ENCODE results near the gene BLOC1S2. TPM values are rescaled to one million over a fixed set of nuclear protein-coding genes. Genes with fewer than 3 reads are reported as not detected.
"Not testable (repeated sequence)": the region's sequence is repeated elsewhere in the genome, so short reads cannot be mapped to it uniquely, and the experiment has no call there.

Gene BLOC1S2
- total and polyA plus RNA-seq, 2 donors from 2014 or later: 31.8 to 56.3 TPM

- Histone ChIP-seq H3K36me3 (ENCODE audit: control insufficient read depth in 2 of 3, insufficient read depth in 3 of 3, low read length in 3 of 3) (no peaks in the 10 kb centered on the region), H3K27ac (ENCODE audit: low read depth in 2 of 2, low read length in 2 of 2) (no peak overlapping the region), H3K4me3 (ENCODE audit: low read length in 3 of 3) (no peak overlapping the region), H3K9ac (ENCODE audit: low read length in 3 of 3) (no peak overlapping the region), H3K27me3 (ENCODE audit: control insufficient read depth, insufficient read depth, low read length) (no peaks in the 10 kb centered on the region), H3K4me1 (ENCODE audit: control insufficient read depth in 2 of 3, insufficient read depth in 2 of 3, low read depth in 1 of 3, low read length in 3 of 3) (peaks cover 0 to 6% (median 5%) of the 10 kb centered on the region in 3 donors), H3K9me3 (ENCODE audit: control insufficient read depth in 2 of 3, insufficient read depth in 1 of 3, low read length in 3 of 3) (no peaks in the 10 kb centered on the region)
- TF ChIP-seq CTCF (IDR thresholded peaks at IDR 0.05; ENCODE audit: borderline replicate concordance, extremely low read depth, insufficient read depth): no peak
- FAIRE-seq: no peak
- DNase-seq: no peak
- intact Hi-C loops (cut with DNase I): no loop called here
These were observed 4.9 kb upstream of the BLOC1S2 start for GRCh38 chr10:100291356-100291755.

GRCh38 chr10:100289641-100290040 lies 3.2 kb upstream of the BLOC1S2 start:
- TF ChIP-seq CTCF (IDR thresholded peaks at IDR 0.05; ENCODE audit: borderline replicate concordance, extremely low read depth, insufficient read depth): no peak
- intact Hi-C loops (cut with DNase I): no loop called here

GRCh38 chr10:100288196-100288595 lies 1.7 kb upstream of the BLOC1S2 start:
- DNase-seq: no peak
- Histone ChIP-seq H3K36me3 (ENCODE audit: control insufficient read depth in 2 of 3, insufficient read depth in 3 of 3, low read length in 3 of 3) (no peaks in the 10 kb centered on the region), H3K9me3 (ENCODE audit: control insufficient read depth in 2 of 3, insufficient read depth in 1 of 3, low read length in 3 of 3) (no peaks in the 10 kb centered on the region), H3K9ac (ENCODE audit: low read length in 3 of 3) (no peak overlapping the region), H3K27me3 (ENCODE audit: control insufficient read depth, insufficient read depth, low read length) (no peaks in the 10 kb centered on the region), H3K4me3 (ENCODE audit: low read length in 3 of 3) (no peak overlapping the region), H3K27ac (ENCODE audit: low read depth in 2 of 2, low read length in 2 of 2) (no peak overlapping the region), H3K4me1 (ENCODE audit: control insufficient read depth in 2 of 3, insufficient read depth in 2 of 3, low read depth in 1 of 3, low read length in 3 of 3) (peaks cover 5 to 15% (median 7%) of the 10 kb centered on the region in 3 donors)
- no peak for FAIRE-seq
- TF ChIP-seq CTCF (IDR thresholded peaks at IDR 0.05; ENCODE audit: borderline replicate concordance, extremely low read depth, insufficient read depth): no peak
- intact Hi-C loops (cut with DNase I): no loop called here

More at GRCh38 chr10:100289641-100290040, 3.2 kb upstream of the BLOC1S2 start:
- Histone ChIP-seq H3K27ac (ENCODE audit: low read depth in 2 of 2, low read length in 2 of 2) (no peak overlapping the region), H3K4me1 (ENCODE audit: control insufficient read depth in 2 of 3, insufficient read depth in 2 of 3, low read depth in 1 of 3, low read length in 3 of 3) (peaks cover 5 to 15% (median 7%) of the 10 kb centered on the region in 3 donors), H3K27me3 (ENCODE audit: control insufficient read depth, insufficient read depth, low read length) (no peaks in the 10 kb centered on the region), H3K4me3 (ENCODE audit: low read length in 3 of 3) (no peak overlapping the region), H3K9ac (ENCODE audit: low read length in 3 of 3) (no peak overlapping the region), H3K9me3 (ENCODE audit: control insufficient read depth in 2 of 3, insufficient read depth in 1 of 3, low read length in 3 of 3) (no peaks in the 10 kb centered on the region), H3K36me3 (ENCODE audit: control insufficient read depth in 2 of 3, insufficient read depth in 3 of 3, low read length in 3 of 3) (no peaks in the 10 kb centered on the region)
- DNase-seq: no peak
- FAIRE-seq: no peak

GRCh38 chr10:100287756-100288155 lies 1.3 kb upstream of the BLOC1S2 start:
- H3K4me3 ChIP-seq (ENCODE audit: low read length in 3 of 3): no peak overlapping the region

GRCh38 chr10:100285326-100285725 lies 1.2 kb downstream of the BLOC1S2 start:
- DNase-seq; H3K9me3 ChIP-seq (ENCODE audit: control insufficient read depth in 2 of 3, insufficient read depth in 1 of 3, low read length in 3 of 3); H3K27me3 ChIP-seq (ENCODE audit: control insufficient read depth, insufficient read depth, low read length); intact Hi-C loops (cut with DNase I); H3K27ac ChIP-seq (ENCODE audit: low read depth in 2 of 2, low read length in 2 of 2); FAIRE-seq; H3K36me3 ChIP-seq (ENCODE audit: control insufficient read depth in 2 of 3, insufficient read depth in 3 of 3, low read length in 3 of 3): not testable (repeated sequence)
- Histone ChIP-seq H3K9ac (ENCODE audit: low read length in 3 of 3) (peak overlapping the region in 2 of 3 donors; percentile 87 to 94), H3K4me1 (ENCODE audit: control insufficient read depth in 2 of 3, insufficient read depth in 2 of 3, low read depth in 1 of 3, low read length in 3 of 3) (peaks cover 5 to 15% (median 7%) of the 10 kb centered on the region in 3 donors), H3K4me3 (ENCODE audit: low read length in 3 of 3) (peak overlapping the region; percentile 89 to 99 (median 99))

More at GRCh38 chr10:100287756-100288155, 1.3 kb upstream of the BLOC1S2 start:
- peaks cover 5 to 15% (median 7%) of the 10 kb centered on the region in 3 donors for H3K4me1 ChIP-seq (ENCODE audit: control insufficient read depth in 2 of 3, insufficient read depth in 2 of 3, low read depth in 1 of 3, low read length in 3 of 3)
- DNase-seq (no peak), FAIRE-seq (no peak)
- TF ChIP-seq CTCF (IDR thresholded peaks at IDR 0.05; ENCODE audit: borderline replicate concordance, extremely low read depth, insufficient read depth): no peak
- no peaks in the 10 kb centered on the region for H3K36me3 ChIP-seq (ENCODE audit: control insufficient read depth in 2 of 3, insufficient read depth in 3 of 3, low read length in 3 of 3)
- H3K9me3 ChIP-seq (ENCODE audit: control insufficient read depth in 2 of 3, insufficient read depth in 1 of 3, low read length in 3 of 3): no peaks in the 10 kb centered on the region
- no peak overlapping the region for H3K9ac ChIP-seq (ENCODE audit: low read length in 3 of 3)
- no peak overlapping the region for H3K27ac ChIP-seq (ENCODE audit: low read depth in 2 of 2, low read length in 2 of 2)
- H3K27me3 ChIP-seq (ENCODE audit: control insufficient read depth, insufficient read depth, low read length): no peaks in the 10 kb centered on the region
- intact Hi-C loops (cut with DNase I): no loop called here
